ENCODE data around the gene ZNF30. TPM values are rescaled to one million over a fixed set of nuclear protein-coding genes. Genes with fewer than 3 reads are reported as not detected.

Gene ZNF30
- total RNA-seq: 2.6 and 2.9 TPM in 2 replicates

GRCh38 chr19:34926685-34927375 is at the start of gene ZNF30:
TSS of gene ZNF30 (plus strand) at chr19:34926903. CDS start at chr19:34929948, 3,045 bp downstream.

GRCh38 chr19:34963573-34964406 is 37.1 kb downstream of the ZNF30 start, which contains the start of gene ZNF792:
TSS of gene ZNF792 (minus strand) at chr19:34964229. CDS start at chr19:34963662, 567 bp downstream.

Other genes with a start within 250 kb of the ZNF30 start
- gene SCGB2B2, start 249.7 kb upstream of the ZNF30 start, total RNA-seq: 0.13 and 0.19 TPM in 2 replicates
- 16.4 and 21.1 TPM in 2 replicates for gene ZNF302, start 249.2 kb upstream of the ZNF30 start, total RNA-seq
- 11.9 and 13.5 TPM in 2 replicates for gene ZNF181, start 192.7 kb upstream of the ZNF30 start, total RNA-seq
- gene ZNF599, start 153.7 kb upstream of the ZNF30 start, total RNA-seq: 3.7 and 5.2 TPM in 2 replicates
- 4.0 and 4.4 TPM in 2 replicates for gene ZNF792, start 37.3 kb downstream of the ZNF30 start, total RNA-seq
- 17.2 and 24.6 TPM in 2 replicates for gene GRAMD1A, start 73.4 kb downstream of the ZNF30 start, total RNA-seq
- 16.1 and 32.8 TPM in 2 replicates for gene SCN1B, start 103.6 kb downstream of the ZNF30 start, total RNA-seq
- gene HPN, start 114.8 kb downstream of the ZNF30 start, total RNA-seq: 0.12 TPM in 1 of 2 replicates, not detected in the other
- gene FXYD3, start 188.9 kb downstream of the ZNF30 start, total RNA-seq: not detected in 2 replicates
- gene LGI4, start 208.2 kb downstream of the ZNF30 start, total RNA-seq: 0.06 and 0.13 TPM in 2 replicates
- 3.4 and 7.0 TPM in 2 replicates for gene FXYD1, start 211.9 kb downstream of the ZNF30 start, total RNA-seq
- not detected in 2 replicates for gene FXYD7, start 216.4 kb downstream of the ZNF30 start, total RNA-seq
- 35.1 and 39.1 TPM in 2 replicates for gene FXYD5, start 227.8 kb downstream of the ZNF30 start, total RNA-seq